ENCODE results near the gene MCRIP2.
"Not testable (repeated sequence)": the region's sequence is repeated elsewhere in the genome, so short reads cannot be mapped to it uniquely, and the experiment has no call there.

MCRIP2 gene

DNA sequence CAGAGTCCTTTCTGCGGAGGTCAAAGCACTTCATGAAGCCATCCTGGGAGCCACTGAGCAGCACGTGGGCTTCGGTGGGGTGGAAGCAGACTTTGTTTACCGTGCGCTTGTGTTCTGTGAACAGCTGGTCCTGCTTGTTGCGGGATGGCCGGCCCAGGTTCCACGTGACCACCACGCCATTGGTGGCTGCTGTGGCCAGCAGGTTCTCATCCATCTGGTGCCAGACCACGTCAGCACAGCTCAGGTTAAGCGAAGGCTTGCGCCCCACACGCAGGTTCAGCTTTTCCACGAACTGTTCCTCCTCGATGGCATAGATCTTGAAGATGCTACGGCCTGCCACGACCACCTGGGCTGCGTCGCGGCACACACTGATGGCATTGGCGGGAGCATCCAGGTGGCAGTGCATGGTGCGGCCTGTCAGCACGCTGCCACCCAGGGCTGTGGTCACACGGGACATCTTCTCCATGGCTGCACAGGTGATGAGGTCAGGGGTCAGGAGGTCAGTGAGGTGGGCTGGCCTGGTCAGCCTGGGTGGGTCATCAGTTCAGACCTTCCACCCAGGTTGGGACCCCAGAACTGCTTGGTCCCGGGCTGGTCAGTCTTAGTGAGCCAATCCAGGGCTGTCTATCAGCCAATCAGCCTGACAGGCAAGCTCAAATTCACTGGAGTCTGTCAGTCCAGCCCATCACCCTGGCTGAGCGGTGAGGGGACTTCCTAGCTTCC lies 47.7 kb downstream of the MCRIP2 start:
- no peak for TF ChIP-seq ZNF274 (IDR thresholded peaks at IDR 0.05; ENCODE audit: low read depth, low read length)

DNA sequence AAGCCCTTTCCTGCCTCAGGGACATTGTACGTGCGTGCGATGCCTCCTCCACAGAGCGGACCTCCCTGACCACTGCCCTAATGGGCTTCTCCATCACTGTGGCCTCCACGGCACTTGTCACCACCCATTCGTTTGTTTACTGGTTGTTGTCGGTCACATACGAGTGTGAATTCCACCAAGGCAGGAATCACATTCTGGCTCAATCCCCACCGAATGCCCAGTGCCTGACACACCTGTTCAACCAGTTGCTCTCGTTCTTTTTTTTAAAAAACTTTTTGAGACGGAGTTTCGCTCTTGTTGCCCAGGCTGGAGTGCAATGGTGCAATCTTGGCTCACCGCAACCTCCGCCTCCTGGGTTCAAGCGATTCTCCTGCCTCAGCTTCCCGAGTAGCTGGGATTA lies 49.6 kb downstream of the MCRIP2 start:
- not testable (repeated sequence) for H3K4me3 ChIP-seq (ENCODE audit: low read length)

More for the DNA sequence above, 47.7 kb downstream of the MCRIP2 start:
- peak overlapping the region; percentile 88 for H3K4me3 ChIP-seq (ENCODE audit: low read length)

DNA sequence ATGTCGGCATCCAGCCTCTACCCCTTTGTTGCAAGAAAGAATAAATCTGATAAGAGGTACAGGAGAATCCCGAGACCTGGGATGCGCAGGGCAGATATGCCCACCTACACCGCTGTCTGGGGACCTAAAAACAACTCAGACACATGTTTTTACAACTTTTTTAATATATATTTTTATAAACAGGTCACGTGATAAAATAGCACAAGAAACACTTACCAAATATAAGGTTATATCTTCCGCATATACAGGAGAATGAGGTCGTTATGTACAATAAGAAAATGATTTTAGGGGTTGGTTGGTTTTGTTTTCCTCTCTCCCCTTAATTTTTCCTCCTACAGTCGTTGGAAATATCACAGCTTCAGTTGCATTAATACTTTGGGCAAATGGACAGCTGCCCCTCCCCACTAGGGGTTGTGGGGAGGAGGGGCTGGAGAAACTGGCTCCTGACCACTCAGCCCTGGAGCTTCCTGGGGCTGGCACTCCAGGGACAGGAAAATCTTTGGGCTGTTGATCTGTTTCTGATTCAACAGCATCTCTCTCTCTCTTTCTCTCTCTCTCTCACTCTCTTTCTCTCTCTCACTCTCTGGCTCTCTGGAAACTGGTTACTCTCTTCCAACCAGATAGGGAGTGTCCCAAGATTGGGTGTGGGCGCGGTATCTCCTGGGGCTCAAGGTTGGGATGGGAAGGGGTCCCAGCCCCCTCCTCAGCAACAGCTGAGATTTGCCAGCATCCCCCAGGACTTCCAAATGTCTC lies 50.9 kb downstream of the MCRIP2 start:
- no peak overlapping the region for H3K4me3 ChIP-seq (ENCODE audit: low read length)
- no peak for TF ChIP-seq ZNF274 (IDR thresholded peaks at IDR 0.05; ENCODE audit: low read depth, low read length)

DNA sequence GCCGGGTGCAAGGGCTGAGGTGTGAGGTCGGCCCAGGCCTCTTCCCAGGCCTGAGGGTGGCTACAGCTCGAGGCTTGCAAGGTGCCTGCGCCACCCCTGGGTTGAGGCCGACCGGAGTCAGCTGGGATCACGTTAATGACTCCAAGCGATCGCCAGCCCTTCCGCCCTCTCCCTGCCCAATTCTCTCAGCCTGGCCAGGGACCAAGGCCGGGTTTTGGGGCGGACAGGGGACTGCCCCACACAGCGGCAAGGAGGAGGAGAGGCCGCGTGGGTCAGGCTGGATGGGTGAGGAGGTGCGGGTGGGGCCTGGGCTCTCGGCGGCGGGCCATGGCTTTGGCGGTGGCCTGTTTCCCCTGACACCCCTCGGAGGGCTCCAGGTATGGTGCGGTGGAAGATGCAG lies 51.7 kb downstream of the MCRIP2 start:
- H3K4me3 ChIP-seq (ENCODE audit: low read length): no peak overlapping the region
- no peak for TF ChIP-seq ZNF274 (IDR thresholded peaks at IDR 0.05; ENCODE audit: low read depth, low read length)

DNA sequence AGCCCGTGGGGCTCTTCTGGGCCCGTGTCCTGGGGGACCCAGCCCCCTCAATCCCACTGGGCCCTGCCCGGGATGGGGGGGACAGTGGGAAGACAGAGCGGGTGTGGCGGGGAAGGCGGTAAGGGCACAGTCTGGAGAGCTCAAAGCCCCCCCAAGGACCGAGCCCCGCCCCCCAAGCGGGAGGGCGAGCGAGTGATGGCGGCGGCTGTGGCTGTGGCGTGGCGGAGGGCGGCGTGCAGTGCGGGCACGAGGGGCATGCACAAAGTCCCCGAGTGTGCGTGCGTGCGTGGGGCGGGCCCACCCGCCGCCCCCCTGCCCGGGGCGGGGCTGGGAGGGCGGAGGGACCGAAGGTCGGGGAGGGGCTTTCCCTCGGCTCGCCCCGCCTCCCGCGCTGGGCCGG lies 52.1 kb downstream of the MCRIP2 start:
- H3K4me3 ChIP-seq (ENCODE audit: low read length): no peak overlapping the region
- no peak for TF ChIP-seq ZNF274 (IDR thresholded peaks at IDR 0.05; ENCODE audit: low read depth, low read length)

- no peak overlapping the region for H3K4me3 ChIP-seq (ENCODE audit: low read length)
- no peak for TF ChIP-seq ZNF274 (IDR thresholded peaks at IDR 0.05; ENCODE audit: low read depth, low read length)
Observed at GRCh38 chr16:694187-694862, 52.7 kb downstream of the MCRIP2 start.

- TF ChIP-seq ZNF274 (IDR thresholded peaks at IDR 0.05; ENCODE audit: low read depth, low read length): no peak
- H3K4me3 ChIP-seq (ENCODE audit: low read length): no peak overlapping the region
Observed at GRCh38 chr16:694863-695354, 53.3 kb downstream of the MCRIP2 start.

DNA sequence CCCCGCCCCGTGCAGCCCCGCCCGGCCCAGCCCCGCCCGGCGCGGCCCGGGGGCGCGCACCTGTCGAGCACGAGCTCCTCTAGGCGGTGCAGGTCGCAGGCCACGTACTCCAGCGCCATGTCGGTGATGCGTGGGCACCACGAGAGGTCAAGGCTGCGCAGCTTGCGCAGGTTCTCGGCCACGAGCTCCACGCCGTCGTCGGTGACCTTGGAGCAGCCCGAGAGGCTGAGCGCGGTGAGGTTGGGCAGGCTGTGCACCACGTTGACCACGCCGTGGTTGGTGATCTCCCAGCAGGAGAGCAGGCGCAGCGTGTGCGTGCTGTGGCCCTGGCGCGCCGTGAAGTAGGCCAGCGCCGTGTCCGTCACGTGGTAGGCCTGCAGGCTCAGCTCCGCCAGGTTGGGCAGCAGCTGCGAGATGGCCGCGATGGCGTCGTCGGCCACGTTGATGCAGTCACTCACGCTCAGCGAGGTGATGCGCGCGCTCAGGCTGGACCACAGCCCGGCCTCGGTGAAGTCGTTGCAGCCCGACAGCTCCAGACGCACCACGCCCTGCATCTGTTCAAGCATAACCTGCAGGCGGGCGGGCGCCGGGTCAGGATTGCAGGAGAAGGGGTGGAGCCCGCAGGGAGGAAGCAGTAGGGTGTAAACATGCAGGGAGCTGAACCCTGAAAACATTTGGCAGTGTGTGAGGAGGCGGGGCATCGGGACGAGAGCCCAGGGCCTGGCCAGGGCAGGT lies 53.9 kb downstream of the MCRIP2 start:
- H3K4me3 ChIP-seq (ENCODE audit: low read length): no peak overlapping the region; the same call in 1 of the 2 replicates
- no peak for TF ChIP-seq ZNF274 (IDR thresholded peaks at IDR 0.05; ENCODE audit: low read depth, low read length)

Measured in GM08714 (cell line).